Measurements from ENCODE around the gene TAP1. TPM values are rescaled to one million over a fixed set of nuclear protein-coding genes. Genes with fewer than 3 reads are reported as not detected.

Gene TAP1
- total and polyA plus RNA-seq, 2 donors (not counting 3 experiments of a cell fraction or from before 2014, with no cell fraction given) = 15.6 to 25.9 TPM

- Histone ChIP-seq H3K4me1 (ENCODE audit: control insufficient read depth, extremely low read depth, insufficient read depth, low read length) (peaks cover 3% of the 10 kb centered on the region), H2AFZ (ENCODE audit: low read depth, low read length) (no peak overlapping the region), H3K9me3 (replicated peaks; ENCODE audit: control insufficient read depth, insufficient read depth, low read length) (no peaks in the 10 kb centered on the region), H3K79me2 (ENCODE audit: control insufficient read depth, insufficient read depth, low read length) (no peaks in the 10 kb centered on the region), H3K9me1 (replicated peaks; ENCODE audit: control insufficient read depth, extremely low read depth, insufficient read depth, low read length) (no peaks in the 10 kb centered on the region), H3K27me3 (ENCODE audit: control insufficient read depth in 2 of 2, insufficient read depth in 2 of 2, low read length in 2 of 2) (peaks cover 21 to 23% of the 10 kb centered on the region in 2 experiments), H3K4me3 (replicated peaks in 1 of 3; ENCODE audit: insufficient read depth in 1 of 3, low read depth in 1 of 3, low read length in 3 of 3) (no peak overlapping the region), H3K36me3 (ENCODE audit: control insufficient read depth in 2 of 2, extremely low read depth in 1 of 2, insufficient read depth in 2 of 2, low read length in 2 of 2) (no peaks in the 10 kb centered on the region), H3K27ac (ENCODE audit: insufficient read depth, low read depth, low read length) (no peak overlapping the region), H3K9ac (replicated peaks; ENCODE audit: extremely low read depth, insufficient read depth, low read length) (no peak overlapping the region), H4K20me1 (replicated peaks; ENCODE audit: control insufficient read depth, extremely low read depth, insufficient read depth, low read length) (no peaks in the 10 kb centered on the region), H3K4me2 (ENCODE audit: insufficient read depth, low read length) (no peak overlapping the region)
- BruUV-seq (replicated peaks) = no TSS peak
- DNase-seq (ENCODE audit: low read depth, low spot score) (peak; percentile 17), FAIRE-seq (no peak)
- no peak for TF ChIP-seq JUN (IDR thresholded peaks at IDR 0.05; ENCODE audit: borderline replicate concordance, insufficient read depth, insufficient read length, low read depth)
- CTCF ChIA-PET = interaction anchor here (0.7 to 9.4 kb wide), 15 partner anchors 8 to 361 kb away, joined by 3 to 192 read pairs (median 6); partner anchors contain the start of genes BRD2, HLA-DMA and TAP2
- dilution Hi-C loops (cut with MboI; ENCODE audit: extremely low pct_ligation_motif_present, low sequenced_read_pairs) (no loop called here), intact Hi-C loops (cut with micrococcal nuclease) (loop anchor here (5.0 to 10.0 kb wide), 2 partner anchors 45 to 358 kb away; no protein-coding TSS in a partner anchor)
- POLR2A ChIA-PET = interaction anchor here (0.9 to 2.4 kb wide), 2 partner anchors 85 to 98 kb away, joined by 3 to 14 read pairs; no protein-coding TSS in a partner anchor
Observed at GRCh38 chr6:32886681-32887383, 33.3 kb upstream of the TAP1 start.

- no peaks in the 10 kb centered on the region for H3K36me3 ChIP-seq (ENCODE audit: control insufficient read depth in 2 of 2, extremely low read depth in 1 of 2, insufficient read depth in 2 of 2, low read length in 2 of 2)
- intact Hi-C loops (cut with micrococcal nuclease) = loop anchor here (1.0 to 10.0 kb wide), 5 partner anchors 47 to 359 kb away; partner anchors contain the start of gene HLA-DMA
- BruUV-seq (replicated peaks) = no TSS peak
- H3K4me2 ChIP-seq (ENCODE audit: insufficient read depth, low read length) = no peak overlapping the region
- no peak overlapping the region for H3K4me3 ChIP-seq (replicated peaks in 1 of 3; ENCODE audit: insufficient read depth in 1 of 3, low read depth in 1 of 3, low read length in 3 of 3)
- ChIA-PET CTCF (interaction anchor here (0.6 to 9.4 kb wide), 23 partner anchors 9 to 362 kb away, joined by 3 to 192 read pairs (median 5); partner anchors contain the start of genes BRD2, HLA-DMA and TAP2), POLR2A (interaction anchor here (0.9 to 2.4 kb wide), 2 partner anchors 86 to 99 kb away, joined by 3 to 14 read pairs; no protein-coding TSS in a partner anchor)
- TF ChIP-seq MYC (IDR thresholded peaks at IDR 0.05; ENCODE audit: low read depth, low read length) (no peak), POLR2AphosphoS5 (IDR thresholded peaks at IDR 0.05; ENCODE audit: insufficient read depth, low read depth, low read length) (no peak), CTCF (IDR thresholded peaks at IDR 0.05; ENCODE audit: extremely low read depth in 1 of 2, insufficient read depth in 1 of 2, low read depth in 1 of 2, low read length in 2 of 2) (peak; percentile 34)
- H3K9ac ChIP-seq (replicated peaks; ENCODE audit: extremely low read depth, insufficient read depth, low read length) = no peak overlapping the region
- no peak overlapping the region for H3K27ac ChIP-seq (ENCODE audit: insufficient read depth, low read depth, low read length)
- no peaks in the 10 kb centered on the region for H4K20me1 ChIP-seq (replicated peaks; ENCODE audit: control insufficient read depth, extremely low read depth, insufficient read depth, low read length)
- no peaks in the 10 kb centered on the region for H3K79me2 ChIP-seq (ENCODE audit: control insufficient read depth, insufficient read depth, low read length)
- peaks cover under 1% of the 10 kb centered on the region for H3K4me1 ChIP-seq (ENCODE audit: control insufficient read depth, extremely low read depth, insufficient read depth, low read length)
- no peaks in the 10 kb centered on the region for H3K9me3 ChIP-seq (replicated peaks; ENCODE audit: control insufficient read depth, insufficient read depth, low read length)
- DNase-seq (ENCODE audit: low read depth, low spot score) = peak; percentile 72
- no peaks in the 10 kb centered on the region for H3K9me1 ChIP-seq (replicated peaks; ENCODE audit: control insufficient read depth, extremely low read depth, insufficient read depth, low read length)
- peaks cover 28 to 30% of the 10 kb centered on the region in 2 experiments for H3K27me3 ChIP-seq (ENCODE audit: control insufficient read depth in 2 of 2, insufficient read depth in 2 of 2, low read length in 2 of 2)
- no peak overlapping the region for H2AFZ ChIP-seq (ENCODE audit: low read depth, low read length)
- FAIRE-seq = peak; percentile 44
- dilution Hi-C loops (cut with MboI; ENCODE audit: extremely low pct_ligation_motif_present, low sequenced_read_pairs) = no loop called here
Observed at GRCh38 chr6:32885698-32886286, 32.3 kb upstream of the TAP1 start.
